Cerebellar cortex (tissue), 1 donor: ENCODE results near the gene PAN3.
"Not testable (repeated sequence)": the region's sequence is repeated elsewhere in the genome, so short reads cannot be mapped to it uniquely, and the experiment has no call there.

ENCODE experiments used
- DNase-seq: peaks from one replicate; pipeline ENCODE4 v3.0.0-alpha.2; 2015; ENCODE audit warnings: low spot score

PAN3 gene, protein sequence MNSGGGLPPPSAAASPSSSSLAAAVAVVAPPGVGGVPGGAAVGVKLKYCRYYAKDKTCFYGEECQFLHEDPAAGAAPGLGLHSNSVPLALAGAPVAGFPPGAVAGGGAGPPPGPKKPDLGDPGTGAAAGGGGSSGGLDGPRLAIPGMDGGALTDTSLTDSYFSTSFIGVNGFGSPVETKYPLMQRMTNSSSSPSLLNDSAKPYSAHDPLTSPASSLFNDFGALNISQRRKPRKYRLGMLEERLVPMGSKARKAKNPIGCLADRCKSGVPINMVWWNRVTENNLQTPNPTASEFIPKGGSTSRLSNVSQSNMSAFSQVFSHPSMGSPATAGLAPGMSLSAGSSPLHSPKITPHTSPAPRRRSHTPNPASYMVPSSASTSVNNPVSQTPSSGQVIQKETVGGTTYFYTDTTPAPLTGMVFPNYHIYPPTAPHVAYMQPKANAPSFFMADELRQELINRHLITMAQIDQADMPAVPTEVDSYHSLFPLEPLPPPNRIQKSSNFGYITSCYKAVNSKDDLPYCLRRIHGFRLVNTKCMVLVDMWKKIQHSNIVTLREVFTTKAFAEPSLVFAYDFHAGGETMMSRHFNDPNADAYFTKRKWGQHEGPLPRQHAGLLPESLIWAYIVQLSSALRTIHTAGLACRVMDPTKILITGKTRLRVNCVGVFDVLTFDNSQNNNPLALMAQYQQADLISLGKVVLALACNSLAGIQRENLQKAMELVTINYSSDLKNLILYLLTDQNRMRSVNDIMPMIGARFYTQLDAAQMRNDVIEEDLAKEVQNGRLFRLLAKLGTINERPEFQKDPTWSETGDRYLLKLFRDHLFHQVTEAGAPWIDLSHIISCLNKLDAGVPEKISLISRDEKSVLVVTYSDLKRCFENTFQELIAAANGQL

DNA sequence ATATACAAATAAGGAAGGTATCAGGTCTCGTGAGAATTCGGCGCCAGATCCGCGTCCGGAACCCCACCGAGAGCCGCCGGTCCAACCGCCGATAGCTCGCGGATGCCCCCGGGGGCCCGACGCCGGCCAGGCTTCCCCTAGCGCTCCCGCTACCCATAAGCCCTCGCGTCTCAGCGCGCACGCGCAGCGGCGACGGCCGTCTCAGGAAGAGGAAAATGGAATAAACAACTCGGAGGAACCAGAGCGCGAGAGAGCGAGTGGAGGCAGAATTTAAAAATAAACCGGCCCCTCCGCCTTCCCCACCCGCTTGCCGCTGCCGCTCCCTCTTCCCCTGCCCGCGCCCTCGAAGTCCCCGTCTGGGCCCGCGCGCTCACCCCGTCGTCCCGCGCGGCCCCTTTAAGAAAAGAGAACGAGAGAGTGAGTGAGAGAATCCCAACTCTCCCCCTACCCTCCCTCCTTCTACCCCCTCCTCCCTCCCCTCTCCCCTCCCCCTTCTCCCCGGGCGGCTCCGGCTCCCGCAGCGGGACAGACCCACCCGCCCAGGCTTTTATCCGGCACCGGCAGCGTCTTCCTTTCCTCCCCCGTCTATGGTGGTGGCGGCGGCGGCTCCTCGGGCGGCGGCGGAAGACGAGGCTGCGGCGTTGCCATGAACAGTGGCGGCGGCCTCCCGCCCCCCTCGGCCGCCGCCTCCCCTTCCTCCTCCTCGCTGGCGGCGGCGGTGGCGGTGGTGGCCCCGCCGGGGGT, at the start of gene PAN3:
Gene PAN3 (plus strand): TSS at position 534 of the 744 bp plus-strand sequence. CDS start 113 bp downstream, at position 647.
- peak; percentile 87 for DNase-seq

DNA sequence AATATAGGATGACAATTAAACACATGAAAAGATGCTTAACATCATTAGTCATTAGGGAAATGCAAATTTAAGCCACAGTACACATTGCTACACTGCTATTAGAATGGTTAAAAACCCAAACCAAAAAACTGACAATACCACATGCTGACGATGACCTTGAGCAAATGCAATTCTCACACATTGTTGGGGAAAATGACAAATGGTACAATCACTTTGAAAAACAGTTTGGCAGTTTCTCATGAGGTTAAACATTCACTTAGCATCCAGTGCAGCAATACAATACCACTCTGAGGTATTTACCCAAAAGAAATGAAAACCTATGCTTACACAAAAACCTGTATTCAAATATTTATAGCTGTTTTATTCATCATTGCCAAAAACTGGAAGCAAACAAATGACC, 49.3 kb upstream of the PAN3 start:
- no peak for DNase-seq

DNA sequence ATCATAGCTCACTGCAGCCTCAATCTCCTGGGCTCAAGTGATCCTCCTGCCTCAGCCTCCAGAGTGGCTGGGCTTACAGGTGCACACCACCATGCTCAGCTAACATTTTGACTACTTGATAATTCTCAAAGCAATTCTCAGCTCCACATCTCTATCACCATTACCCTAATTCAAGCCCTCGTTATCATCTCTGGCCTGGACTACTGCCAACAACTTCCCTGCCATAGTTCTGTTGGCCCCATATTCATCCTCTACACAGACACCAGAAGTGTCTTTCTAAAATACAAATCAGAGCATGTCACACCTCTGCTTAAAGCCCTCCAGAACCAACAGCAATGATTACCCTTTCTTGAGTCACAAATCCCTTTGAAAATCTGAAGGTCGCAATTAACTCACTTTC, 45.9 kb upstream of the PAN3 start:
- DNase-seq, result no peak

DNA sequence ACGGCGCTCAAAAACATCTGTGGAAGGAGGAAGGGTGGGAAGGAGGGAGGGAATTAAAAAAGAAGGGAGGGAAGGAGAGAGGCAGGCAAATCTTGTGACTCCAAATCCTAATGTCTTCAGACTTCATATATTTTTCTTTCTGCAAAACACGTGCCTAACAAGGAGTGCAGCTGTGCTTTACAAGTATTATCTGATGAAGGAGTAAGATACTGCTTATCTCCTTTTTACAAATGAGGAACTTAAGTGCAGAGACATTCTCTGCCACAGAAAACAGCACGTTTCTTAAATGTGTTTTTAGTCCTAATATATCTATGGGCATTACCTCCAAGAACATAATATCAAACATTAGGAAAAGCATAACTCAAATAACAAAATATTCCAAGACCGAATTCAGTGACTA, 44.5 kb upstream of the PAN3 start:
- DNase-seq, result no peak

DNA sequence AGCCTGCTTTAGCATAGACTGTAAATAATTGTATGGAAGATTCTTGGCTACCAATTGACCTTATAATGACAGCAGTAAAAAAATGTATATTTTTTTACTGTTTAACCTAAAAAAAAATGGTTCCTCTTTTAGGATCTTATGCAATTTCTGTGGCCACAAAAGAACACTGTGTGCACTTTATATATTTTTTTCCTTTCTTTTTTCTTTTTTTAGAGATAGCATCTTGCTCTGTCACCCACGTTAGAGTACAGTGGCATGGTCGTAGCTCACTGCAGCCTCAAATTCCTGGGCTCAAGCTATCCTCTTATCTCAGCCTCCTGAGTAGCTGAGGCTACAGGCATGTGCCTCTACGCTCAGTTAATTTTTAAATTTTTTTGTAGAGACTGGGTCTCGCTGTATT, 44.0 kb upstream of the PAN3 start:
- DNase-seq, result no peak

DNA sequence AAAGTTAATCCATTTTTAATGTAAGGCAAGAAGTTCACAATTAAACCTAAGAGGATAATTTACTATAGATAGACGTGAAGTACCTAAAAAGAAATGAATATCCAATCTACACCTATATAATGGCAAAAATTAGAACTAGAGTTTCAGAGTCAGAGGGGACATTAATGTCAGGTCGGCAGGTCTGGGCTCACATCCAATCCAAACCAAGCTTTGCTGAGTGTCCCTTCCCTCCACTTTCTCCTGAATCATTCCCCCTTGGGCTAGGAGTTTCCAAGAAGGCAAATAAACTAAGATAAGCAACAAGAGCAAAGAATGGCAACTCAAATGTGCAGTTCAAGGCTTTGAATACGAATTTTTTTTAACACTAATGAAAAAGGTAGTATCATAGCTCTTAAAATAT, 40.8 kb upstream of the PAN3 start:
- no peak for DNase-seq

DNA sequence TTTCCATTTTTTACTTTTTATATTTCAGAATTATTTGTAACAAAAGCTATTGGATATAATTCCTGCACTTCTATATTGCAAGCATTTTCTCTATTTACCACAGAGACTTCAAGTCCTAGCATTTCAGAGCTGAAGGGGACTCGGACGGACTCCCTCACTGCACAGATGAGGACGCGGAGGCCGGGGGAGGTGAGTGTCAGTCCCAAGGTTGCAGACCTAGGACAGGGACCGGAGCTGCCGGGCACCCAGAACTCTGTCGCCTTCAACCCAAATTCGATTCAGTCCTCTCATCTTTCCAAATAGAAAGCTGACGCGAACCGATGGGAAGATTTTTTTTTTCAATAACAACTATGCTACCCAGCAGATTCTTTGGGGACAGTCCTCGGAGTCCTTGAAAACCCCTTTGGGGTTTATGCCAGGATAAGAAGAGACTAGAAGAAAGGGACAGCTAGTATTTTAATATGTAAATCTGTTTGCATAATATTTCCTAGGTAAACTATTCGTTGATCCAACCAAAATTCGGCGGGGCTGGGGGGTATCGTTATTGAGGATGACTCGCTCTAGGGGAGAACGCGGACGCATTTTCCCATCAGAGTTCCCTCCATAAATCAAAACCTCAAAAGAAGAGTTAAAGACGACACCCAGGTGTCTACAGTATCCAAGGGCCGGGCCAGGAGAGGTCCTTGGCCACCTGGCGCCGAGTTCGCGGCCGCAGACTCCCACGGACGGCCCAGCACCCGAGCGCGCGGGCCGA, 38.8 kb upstream of the PAN3 start:
- DNase-seq, result peak; percentile 50

DNA sequence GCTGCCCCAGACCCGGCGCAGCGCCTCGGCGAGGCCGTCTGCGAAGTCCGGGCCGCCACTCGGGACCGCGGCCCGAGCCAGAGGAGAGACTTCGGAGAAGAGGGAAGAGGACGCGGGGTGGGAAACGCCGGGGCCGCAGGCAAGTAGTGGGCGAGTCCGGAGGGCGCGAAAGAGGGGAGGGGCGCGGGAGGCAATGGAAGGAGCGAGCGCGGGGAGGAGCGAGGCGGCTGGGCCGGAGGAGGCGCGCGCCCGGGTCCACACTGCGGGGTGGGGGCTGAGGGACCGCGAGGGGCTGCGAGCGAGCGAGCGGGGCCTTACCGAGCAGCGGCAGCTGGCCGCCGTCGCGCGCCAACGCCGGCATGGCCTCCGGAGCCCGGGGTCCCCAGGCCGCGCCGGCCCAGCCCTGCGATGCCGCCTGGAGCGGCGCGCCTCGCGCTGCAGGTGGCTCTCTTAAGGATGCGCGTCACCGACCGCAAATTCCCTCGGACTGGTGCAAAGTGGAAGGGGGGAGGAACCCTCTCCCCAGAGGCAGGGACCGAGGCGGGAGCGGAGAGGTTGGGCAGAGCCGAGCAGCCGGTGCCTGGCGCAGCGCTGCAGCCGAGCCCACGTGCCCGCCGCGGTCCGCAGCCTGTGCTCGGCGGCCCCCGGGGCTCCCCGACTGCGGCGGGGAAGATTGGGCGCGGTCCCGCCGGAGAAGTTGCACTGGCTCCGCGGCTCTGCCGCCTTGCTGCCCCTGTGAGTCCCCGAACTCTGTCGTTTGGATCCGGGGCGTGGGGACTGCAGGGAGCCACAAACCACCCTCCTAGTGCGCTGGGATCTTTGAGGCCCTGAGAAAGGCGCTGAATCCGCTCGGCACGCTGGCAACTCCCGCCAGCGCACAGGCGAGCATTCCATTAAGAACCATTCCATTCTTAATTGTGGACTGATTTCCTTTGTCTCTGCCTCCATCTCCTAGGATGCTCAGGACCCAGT, 37.9 kb upstream of the PAN3 start, which contains the start of gene FLT3:
Gene FLT3 (minus strand): TSS at position 427 of the 972 bp plus-strand sequence. CDS start 66 bp downstream, at position 361.
- DNase-seq, result peak; percentile 73

DNA sequence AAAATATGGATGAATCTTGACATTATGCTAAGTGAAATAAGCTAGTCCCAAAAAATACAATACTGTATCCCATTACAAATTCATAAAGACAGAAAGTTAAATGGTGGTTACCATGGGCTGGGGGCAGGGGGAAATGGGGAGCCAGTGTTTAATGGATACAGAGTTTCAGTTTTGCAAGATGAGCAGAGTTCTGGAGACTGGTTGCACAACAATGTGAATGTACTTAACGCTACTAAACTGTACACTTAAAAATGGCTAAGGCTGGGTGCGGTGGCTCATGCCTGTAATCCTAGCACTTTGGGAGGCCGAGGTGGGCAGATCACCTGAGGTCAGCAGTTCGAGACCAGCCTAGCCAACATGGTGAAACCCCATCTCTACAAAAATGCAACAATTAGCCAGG, 36.5 kb upstream of the PAN3 start:
- DNase-seq, result not testable (repeated sequence)

DNA sequence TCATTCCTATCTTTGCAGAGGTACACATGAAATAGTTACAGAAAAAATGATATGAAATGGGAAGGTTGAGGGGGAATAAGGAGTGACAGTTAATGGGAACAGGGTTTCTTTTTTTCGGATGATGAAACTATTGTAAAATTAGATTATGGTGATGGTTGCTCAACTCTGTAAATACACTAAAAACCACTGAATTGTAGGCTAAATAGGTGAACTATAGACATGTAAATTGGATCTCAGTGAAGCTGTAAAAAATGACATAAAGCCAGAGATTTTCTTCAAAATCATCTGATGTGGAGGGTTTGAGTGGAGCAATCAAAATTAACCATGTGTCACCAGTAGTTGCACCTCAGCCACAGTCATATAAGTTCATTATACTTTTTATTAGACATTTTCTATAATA, 31.4 kb upstream of the PAN3 start:
- no peak for DNase-seq

DNA sequence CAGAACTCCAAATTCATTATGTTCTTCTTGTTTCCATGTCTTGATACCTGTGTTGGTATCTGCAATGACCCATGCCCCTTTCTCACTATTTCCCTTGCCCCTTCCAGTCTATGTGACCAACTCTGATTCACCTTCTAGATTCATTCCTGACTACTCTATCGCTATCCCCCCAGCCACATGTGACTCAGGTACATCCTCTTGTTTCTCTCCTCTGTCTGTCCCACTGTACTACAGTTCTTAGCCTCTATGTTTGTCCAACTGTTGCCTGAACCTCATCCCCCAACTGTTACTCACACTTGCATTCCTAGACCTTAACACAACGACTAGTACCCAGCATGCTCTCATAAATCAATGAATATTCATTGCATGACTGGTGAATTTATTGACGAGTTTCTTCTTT, 27.9 kb upstream of the PAN3 start:
- no peak for DNase-seq

DNA sequence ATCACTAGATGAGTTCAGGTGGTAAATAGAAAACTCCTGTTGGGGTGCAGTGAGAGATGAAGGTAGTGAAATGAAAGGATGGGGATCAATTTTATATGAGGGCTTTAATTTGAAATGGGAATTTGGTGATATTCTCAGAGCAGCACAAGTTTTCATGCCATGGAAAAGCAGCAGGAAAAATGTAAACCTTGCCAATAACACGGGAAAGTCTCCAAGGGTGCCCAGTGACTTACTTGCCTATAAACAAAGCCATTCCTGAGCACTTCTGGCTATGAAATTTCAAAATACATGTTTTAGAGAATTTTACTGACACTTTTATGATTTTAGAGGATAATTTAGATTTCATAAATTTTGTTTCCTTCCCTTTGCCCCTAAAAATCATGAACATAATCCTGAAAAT, 21.6 kb upstream of the PAN3 start:
- DNase-seq, result peak; percentile 67

DNA sequence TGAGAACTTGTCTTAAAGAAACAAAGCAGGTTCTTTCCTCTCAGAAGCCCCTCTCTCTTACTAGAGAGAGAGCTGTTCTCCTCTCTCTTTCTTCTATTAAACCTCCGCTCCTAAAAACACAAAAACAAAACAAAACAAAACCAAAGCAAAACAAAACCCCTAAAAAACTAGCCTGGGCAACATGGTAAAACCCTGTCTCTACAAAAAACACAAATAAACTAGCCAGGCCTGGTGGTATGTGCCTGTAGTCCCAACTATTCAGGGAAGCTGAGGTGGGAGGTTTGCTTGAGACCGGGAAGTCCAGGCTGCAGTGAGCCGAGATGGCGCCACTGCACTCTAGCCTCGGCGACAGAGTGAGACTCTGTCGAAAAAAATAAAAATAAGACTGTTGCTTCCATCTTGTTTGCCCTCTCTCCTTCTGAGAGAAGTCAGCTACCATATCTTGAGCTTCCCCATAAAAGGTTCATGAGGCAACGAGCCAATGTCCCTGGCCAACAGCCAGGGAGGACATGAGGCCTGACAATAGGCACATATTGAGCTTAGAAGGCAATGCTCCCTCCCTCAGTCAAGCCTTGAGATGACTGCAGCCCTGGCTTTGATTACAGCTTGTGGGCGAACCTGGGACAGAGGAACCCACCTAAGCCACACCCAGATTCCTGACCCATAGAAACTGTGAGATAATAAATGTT, 20.5 kb upstream of the PAN3 start:
- DNase-seq, result peak; percentile 90

DNA sequence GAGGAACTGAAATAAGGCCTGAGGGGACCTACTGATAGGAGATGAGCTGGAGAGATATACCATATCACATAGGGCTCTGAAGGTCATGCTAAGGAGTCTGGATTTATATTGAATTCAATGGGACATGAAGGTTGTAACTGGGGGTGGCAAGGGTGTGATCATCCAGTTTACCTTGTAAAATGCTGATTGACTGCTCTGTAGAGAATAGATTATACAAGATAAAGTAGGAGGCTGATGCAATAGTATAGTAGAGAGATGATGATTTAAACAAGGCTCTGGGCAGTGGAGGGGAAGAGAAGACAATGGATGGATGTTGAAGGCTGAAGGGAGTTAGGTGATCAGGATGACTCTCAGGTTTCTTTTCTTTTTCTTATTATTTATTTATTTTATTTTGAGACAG, 18.0 kb upstream of the PAN3 start:
- DNase-seq, result no peak

DNA sequence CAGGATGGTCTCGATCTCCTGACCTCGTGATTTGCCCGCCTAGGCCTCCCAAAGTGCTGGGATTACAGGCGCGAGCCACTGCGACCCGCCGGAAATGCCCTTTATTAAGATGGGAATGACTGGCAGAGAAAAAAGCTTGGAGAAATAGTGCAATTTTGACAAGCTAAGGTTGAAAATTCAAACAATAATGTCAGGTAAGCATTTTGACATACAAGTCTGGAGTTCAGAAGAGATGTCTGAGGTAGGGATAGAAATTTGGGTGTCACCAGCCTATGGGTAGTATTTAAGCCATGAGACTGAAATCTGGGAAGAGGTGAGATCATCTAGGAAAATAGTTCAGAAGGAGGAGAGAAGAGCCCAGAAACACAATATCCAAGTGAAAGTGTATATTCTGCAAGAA, 17.1 kb upstream of the PAN3 start:
- DNase-seq, result no peak

DNA sequence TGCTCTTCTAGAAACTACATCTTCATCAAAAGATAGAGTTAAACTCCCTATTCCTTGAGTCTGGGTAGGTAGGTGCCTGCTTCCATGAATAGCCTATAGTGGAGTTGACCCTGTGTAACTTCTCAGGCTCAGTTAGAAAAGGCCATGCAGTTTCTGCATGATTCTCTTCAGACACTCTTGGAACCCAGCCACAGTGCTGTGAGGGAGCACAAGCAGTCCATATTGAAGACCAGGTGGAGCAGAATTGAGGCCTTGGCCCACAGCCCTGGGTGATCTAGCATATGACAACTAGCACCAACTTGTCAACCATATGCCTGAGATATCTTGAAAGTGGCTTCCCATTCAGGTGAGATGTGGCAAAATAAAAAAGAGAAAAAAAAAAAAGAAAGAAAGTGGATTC, 10.3 kb upstream of the PAN3 start:
- DNase-seq, result peak; percentile 98

DNA sequence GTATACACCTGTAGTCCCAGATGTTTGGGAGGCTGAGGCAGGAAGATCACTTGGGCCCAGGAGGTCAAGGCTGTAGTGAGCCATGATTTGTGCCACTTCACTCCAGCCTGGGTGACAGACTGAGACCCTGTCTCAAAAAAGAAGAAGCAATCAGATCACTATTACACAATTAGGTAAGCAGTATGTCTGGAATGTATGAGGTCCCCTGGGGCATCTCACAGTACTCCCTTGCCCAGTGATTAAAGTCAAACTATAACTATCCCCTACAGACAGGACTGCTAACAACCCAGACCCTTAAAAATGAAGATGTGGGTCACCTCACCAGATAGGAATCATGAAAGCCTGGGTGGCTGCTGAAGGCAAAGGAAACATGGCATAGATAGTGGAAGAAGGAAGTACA, 9.4 kb upstream of the PAN3 start:
- DNase-seq, result no peak

DNA sequence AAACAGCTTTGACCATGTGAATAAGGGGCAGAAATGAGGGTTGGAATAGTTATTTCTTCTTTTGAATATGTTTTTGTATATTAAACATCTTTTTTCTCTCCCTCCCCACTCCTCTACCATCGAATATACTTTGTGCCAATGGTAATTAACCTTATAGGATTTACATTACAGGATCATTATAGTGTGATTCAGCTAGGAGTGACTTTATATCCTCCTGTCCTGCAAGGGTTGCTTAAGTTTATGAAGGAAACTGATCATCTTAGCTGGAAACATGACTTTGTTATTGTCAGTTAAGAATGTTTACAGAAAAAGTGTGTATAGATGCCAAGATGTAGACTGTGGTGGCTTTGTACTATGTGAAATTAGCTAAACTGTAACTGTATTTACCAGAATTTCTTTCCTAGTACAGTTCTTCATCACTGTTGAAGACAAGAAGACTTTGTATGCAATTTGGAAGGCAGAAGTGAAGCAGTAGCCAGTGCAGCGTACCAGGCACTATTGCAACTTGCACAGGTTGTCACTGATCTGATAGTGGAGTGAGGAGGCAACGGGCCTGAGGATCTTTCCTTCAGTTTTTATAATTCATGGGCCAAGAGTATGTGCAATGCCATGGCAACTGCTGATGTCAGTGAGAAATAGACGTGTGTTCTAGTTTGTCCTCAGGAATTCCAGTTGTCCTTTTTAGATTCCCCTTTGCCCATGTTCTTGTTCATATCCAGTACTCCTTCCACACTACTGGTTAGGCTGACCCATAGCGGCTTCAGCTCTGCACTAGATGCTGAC, 8.2 kb upstream of the PAN3 start:
- no peak for DNase-seq

DNA sequence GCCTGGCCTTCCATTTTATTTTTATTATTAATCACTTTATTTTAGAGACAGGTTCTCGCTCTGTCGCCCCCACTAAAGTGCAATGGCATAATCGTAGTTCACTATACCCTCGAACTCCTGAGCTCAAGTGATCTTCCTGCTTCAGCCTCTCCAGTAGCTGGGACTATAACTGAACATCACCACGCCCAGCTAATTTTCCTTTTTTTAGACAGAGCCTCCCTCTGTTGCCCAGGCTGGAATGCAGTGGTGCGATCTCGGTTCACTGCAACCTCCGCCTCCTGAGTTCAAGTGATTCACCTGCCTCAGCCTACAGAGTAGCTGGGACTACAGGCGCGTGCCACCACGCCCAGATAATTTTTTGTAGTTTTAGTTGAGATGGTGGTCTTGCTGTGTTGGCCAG, 6.7 kb upstream of the PAN3 start:
- DNase-seq, result no peak
